GM18867 (cell line): ENCODE data around the gene HPCAL1.

ENCODE experiments used
- ATAC-seq: cut with Tn5 transposase; IDR thresholded peaks from one replicate; pipeline ENCODE4 v1.9.1; 2021; ENCODE audit warnings: mild to moderate bottlenecking, moderate library complexity; ENCODE audit not compliant: unreplicated experiment

The HPCAL1 gene

DNA sequence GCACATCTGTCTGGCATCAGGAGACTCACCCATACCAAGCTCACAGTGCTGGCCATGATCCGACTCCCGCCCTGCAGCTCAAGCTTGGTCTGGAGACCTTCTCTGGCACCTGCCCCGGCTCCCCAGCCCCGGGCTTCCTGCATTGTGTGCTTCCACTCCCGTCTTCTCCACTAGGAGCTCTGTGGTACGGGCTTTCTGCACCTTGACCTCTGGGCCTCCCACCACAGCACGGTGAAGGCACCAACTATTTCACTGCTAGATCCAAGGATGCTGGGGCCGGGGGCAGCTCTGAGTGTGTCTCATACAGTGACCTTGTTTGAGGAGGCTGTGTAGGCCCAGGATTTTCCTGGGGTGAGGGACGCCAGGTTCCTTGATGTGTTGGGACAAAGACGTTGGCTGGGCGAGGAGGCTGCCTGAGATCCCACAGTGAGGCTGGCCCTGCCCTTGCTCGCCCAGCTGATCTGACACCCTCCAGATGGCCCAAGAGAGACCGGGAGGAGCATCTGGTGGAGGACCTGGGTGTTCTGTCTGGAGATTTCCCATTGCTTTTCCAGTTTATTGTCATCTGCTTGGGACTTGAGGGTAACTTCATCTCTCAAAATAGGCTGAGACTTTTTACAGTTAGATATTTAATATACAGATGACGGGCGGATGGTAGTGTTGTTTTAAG lies 64.0 kb downstream of the HPCAL1 start:
- ATAC-seq = no peak

DNA sequence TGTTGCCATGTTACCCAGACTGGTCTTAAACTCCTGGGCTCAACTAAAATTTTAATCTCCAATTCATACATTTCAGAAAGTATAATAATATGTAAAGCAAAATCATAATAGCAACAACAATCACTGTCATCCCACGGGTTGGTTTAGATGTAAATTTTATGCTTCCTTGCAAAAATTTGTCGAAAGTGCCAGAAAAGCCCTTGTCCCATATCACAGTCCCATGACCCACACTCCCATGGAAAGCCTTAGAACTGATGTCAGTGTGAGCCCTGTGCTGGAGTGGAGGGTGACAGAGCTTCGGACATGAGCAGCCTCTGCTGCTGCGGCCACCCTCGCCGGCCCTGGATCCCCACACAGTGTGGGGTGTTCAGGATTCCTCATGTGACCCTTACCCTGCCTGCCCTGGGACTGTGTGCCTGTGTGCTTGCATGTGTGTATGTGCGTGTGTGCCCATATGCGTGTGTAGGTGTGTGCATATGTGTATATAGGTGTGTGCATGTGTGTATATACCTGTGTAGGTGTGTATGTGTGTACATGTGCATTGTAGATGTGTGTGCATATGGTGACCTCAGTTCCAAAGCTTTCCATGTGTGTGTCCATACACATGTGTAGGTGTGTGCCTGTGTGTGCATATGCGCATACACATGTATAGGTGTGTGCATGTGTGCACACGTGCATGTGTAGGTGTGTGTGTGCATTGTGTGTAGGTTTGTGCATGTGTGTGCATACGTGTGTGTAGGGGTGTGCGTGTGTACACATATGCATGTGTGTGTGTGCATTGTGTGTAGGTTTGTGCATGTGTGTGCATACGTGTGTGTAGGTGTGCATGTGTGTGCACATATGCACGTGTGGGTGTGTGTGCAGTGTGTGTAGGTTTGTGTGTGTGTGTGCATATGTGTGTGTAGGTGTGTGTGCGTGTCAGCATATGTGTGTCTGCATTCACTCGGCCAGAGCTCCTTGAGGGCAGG lies 65.1 kb downstream of the HPCAL1 start:
- no peak for ATAC-seq

DNA sequence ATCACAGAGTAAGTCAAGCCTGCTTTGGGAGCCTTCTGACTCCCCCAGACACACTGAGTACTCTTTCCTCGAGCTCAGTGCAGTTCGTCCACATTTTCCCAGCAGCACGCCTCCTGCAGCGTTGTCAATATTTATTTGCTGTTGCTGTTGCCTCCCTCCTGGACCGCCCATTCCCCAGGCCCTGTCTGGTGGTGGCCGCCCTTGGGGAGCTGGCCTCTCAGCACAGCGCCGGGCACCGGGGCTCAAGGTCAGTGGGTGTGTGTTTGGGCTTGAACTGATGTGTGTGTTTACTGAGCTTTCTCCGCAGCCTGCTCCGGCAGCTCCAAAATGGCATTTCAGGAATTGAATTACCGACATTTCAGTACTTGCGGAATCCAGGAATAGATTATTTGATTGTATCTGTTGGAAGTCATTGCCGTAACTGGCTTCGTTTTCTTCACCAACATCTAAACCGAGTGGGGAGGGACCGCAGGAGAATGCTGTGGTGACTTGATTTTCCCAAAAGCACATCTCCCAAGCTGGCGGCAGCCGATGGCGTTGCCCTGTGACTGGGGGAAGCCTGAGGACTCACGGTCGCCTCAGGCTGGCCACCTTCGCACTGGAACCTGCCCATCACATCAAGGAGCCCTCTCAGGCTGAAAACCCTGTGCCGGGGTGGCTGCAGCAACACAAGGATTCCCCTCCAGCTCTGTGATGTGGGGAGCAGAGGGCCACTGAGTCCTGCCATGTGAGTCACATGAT lies 66.0 kb downstream of the HPCAL1 start:
- no peak for ATAC-seq

DNA sequence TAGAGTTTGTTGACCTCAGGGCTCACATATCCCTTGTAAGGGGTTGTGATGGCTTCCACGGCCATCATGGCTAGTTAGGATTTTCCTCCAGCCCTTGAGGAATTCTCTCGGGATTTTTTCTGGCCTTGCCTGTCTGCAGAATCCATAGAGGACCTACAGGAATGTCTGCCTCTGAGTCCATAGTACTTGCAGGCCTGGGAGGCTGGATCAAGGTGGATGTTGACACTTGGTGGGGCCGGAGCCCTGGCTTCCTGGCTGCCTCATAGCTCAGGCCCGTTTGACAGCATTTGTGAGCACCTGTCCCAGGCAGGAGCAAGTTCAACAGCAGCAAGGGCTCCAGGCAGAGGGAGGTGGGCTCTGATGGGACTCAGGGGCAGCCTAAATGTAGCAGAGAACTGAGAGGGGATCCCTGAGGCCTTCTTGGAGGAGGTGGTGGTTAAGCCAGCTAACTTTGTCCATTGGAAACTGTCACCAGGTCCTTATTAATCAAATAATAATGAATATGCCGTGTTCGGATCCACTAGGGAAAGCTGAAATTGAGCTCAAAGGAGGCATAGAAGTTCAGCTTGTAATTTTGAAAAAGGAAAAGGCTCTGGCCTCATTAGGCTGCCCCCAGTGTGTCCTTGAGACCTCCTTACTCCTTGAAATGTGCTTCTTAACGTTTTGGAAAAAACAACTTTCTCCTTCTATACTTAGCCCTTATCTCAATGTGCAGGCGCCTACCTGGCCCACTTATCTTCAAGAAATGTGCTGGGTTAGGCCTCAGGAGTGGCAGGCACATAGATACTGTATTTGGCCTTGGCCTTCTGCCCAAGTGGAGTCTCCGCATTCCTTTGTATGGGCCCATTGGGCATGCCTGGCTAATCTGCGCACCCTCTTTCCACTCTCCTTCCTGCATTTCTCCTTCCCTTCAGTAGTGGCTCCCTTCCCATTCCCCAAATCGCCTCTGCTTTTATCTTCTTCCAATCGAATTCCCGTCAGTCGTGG lies 66.9 kb downstream of the HPCAL1 start:
- ATAC-seq = no peak

DNA sequence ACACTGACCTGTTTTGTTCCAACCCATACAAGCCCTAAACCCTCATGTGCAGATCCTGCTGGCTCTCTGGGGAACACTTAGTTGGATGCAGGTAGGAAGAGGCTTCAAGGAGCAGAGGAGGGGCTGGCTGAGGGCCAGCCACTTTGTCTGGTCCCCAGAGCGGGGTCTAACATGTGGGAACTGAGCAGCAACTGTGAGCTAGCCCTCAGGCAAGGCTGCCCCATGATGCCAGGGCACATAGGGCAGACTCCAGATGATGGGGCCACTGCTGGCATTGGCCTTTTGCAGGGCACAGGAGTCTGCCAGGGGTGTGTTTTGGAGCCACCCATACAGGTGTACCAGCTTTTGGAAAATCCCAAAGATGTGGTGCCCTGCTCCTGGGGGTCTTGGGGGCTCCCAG lies 67.7 kb downstream of the HPCAL1 start:
- ATAC-seq = no peak

DNA sequence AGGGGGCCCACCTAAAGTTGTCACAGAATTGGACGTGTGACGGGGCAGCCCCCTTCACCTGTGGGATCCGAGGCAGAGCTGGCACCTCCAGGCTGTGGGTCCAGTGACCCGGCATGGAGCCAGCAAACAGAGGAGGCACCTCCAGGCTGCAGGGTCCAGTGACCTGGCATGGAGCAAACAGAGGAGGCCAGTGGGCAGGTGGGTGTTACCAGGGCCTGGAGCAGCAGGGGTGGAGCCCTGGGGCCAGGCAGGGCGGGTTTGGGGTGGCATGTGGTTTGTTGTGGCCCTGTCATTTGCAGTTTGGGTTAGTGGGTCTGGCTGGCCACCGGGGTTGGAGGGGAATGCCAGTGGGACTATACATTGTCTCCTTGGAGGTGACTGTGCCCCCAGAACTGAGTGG lies 68.2 kb downstream of the HPCAL1 start:
- ATAC-seq = no peak

DNA sequence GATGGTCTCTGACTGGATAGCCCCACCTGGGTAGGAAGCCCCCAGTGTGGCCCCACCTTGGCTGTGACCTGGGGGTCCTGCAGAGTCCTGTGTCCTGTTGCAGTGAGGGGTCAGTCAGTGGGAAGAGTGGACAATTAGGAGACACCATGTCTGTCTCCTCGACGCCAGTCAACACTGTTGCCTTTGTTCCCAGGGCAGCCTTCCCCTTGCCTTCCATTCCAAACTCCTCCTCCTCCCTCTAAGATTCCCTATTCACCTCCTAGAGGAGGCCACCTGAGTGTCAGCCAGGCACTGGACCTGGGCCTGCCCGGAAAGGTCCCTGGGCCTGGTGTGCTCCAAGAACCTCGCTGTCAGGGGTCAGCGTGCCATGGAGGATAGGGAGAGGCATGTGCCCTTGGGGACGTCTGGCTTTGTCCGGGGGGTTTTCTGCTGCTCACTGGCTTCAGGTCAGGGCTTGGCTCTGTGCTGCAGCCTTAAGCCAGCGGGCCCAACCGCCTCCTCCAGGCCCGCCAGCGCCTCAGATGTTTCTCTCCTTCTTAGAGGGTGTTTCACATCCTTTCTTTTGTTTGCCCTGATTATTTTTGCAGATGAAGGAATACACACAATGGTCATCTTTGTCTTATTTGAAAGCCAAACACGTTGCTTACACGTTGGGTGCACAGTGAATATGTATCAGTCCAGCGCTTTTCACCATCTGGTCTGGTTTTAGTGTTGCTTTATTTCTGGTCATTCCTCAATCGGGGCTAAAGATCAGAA lies 68.9 kb downstream of the HPCAL1 start:
- ATAC-seq = no peak

DNA sequence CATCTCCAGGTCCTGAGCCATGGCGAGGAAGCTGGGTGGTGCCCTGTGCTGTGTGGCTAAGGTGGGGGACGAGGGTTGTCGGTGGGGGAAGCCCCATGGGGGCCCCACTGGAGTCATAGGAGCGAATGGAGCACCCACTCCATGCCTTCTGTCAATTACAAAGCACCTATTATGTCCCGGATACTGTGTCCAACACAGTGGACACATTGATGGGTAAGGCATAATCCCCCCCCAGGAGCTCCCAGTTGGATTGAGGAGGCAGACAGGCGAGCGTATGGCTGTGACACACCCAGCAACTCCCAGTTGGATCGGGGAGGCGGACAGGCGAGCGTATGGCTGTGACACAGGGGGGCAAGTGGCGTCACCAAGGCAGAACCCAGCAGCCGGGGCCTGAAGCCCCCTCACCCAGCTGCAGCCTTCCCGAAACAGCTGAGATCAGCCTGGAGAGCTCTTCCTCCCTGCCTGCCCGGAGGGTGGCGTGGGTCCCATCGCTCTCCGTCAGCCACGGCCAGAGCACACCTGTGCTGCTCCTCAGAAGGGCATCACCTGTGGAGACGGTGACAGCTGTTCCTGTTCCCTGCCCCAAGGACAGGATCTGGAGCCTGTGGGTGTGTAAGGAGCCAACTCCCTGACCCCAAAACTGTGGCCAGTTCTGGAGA lies 69.6 kb downstream of the HPCAL1 start:
- no peak for ATAC-seq

DNA sequence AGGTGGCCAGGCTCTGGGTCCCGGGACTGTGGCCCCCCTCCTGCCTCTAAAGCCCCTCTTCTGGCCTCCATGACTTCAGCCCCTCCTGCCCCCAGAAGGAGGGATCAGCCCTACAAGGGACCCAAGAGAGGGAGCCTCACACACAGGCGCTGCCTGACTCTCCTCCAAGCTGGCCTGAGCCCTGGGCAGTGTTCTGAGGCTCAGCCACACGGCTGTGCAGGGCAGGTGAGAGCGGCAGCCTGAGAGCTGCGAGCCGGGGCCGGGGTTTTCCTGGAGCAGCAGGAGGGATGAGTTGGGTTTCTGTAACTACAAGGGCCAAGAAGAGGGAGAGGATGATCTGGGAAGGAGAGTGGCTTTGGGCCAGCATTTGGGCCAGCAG lies 70.1 kb downstream of the HPCAL1 start:
- no peak for ATAC-seq

DNA sequence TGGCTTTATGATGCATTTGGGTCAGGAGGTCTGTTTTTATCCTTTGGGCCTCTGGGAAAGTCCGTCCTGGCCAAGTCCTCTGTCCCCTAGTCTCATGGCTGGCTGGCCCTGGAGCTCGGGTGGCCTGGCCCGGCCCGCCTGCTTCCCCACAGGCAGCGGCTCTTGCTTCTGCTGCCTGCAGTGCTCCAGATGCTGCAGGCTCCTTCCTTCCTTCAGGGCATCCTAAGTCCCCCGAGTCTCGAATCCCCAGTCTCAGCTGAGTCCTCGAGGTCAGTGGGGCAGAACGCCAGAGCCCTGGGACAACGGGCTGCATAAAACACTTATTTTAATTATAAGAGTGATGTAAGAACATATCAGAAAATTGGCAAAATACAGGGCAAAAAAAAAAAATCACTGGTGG lies 71.2 kb downstream of the HPCAL1 start:
- ATAC-seq = no peak

DNA sequence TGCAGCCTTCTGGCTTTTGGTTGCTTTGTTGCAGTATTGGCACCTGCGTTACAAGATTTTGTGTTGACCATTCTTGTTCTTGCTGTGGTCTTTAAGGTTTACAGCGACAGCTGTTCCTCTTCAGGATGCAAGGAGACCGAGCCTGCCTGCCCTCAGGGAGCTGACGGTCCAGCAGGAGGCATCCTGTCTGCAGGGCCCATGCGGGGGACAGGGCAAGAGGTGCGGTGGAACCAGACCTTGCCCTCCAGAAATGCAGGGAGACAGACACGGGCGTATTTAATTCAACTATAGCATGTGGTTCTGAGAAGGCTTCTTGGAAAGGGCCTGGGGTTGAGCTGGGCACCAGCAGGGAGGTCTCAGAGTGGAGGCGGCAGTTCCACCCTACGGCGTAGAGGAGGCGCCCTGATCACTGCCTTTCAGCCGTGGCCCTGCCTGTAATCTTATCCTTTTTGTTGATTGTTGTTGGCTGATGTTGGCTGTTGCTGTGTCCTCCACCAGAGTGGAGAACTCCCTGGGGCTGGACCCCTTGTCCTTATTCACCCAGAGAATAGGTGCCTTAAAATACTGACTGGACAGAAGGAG lies 71.7 kb downstream of the HPCAL1 start:
- ATAC-seq = no peak

DNA sequence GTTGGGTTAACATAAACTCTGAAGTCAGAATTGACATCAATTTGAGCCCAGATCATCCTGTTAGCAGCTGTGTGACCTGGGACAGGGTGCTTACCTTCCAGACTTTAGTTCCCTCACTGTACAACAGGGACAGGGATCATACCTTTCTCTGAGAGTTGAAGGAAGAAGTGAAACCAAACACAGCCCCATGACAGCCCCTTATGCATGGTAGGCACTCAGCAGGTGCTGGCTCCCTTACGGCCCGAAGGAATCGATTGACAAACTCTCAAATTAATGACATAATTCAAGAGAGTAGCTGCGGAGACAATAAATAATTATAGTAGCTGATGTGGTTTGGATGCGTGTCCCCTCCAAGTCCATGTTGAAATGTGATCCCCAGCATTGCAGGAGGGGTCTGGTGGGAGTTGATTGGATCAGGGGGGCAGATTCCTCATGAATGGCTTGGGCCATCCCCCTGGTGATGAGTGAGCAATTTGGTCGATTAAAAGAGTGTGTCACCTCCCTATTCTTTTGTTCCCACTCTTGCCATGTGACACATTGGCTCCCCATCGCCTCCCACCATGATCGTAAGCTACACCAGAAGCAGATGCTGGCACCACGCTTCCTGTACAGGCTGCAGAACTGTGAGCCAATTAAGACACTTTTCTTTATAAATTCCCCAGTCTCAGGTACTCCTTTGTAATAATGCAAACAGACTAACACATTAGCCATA lies 73.0 kb downstream of the HPCAL1 start:
- no peak for ATAC-seq

DNA sequence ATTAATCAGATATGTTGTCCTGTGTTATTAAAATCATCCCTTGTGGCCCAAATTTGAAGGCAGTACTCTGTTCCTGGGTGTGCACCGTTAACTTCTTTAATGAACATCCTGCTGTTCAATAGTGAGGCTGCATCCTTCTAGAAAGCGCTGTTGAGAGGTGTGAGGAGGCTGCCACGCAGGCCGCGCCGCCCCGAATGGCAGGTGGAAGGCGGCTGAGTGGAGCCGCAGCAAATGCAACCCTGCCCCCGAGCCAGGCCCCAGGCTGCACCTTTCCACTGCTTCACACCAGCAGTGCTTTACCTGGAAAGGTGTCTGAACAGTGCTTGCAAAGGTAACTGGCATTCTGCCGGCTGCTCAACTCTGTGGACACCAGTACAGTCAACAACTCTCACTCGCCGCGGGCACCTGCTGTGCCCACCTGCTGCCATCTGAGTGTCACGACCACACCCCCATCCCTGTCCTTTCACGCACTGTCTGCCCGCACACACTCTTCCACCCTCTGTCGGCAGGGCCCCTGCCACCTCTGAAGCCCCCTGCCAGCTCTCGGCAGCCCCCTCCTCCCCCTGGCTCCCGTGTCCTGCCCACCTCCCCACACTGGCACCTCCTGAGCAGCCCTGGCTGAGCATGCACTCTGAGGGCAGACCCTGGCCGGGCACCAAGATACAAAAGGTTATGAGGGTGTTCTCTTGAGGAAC lies 74.5 kb downstream of the HPCAL1 start:
- no peak for ATAC-seq

DNA sequence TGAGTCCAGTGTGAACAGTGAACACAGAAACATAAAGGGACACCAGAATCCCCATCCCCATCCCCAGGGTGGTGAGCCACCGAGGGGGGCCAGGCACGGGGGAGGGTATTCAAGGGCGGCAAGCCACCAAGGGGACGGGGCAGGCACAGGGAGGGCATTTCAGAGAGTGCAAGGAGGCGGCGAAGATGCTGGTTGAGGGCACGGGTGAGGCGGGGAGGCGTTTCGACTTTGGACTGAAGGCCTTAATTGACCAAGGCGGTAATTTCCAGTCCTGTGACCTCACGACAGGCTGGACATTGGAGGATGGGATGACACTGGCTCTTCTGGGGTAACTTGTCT lies 75.0 kb downstream of the HPCAL1 start:
- no peak for ATAC-seq

DNA sequence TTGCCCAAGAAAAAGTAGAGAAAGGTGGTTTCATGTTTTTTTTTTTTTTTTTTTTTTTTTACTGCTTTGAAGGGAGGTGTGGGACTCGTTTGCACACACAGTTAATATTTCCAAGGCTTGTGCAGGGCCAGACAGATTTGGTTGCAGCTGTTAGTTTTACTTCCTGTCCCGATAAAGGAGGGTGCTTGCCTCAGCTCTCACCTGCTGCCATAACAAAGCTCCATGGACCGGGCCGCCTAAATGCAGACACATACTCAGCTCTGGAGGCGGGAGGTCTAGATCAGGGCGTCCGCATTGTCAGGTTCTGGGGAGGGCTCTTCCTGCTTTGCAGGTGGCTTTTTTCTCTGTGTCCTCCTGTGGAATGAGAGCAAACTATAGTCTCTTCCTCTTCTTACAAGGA lies 75.5 kb downstream of the HPCAL1 start:
- ATAC-seq = peak; percentile 83

DNA sequence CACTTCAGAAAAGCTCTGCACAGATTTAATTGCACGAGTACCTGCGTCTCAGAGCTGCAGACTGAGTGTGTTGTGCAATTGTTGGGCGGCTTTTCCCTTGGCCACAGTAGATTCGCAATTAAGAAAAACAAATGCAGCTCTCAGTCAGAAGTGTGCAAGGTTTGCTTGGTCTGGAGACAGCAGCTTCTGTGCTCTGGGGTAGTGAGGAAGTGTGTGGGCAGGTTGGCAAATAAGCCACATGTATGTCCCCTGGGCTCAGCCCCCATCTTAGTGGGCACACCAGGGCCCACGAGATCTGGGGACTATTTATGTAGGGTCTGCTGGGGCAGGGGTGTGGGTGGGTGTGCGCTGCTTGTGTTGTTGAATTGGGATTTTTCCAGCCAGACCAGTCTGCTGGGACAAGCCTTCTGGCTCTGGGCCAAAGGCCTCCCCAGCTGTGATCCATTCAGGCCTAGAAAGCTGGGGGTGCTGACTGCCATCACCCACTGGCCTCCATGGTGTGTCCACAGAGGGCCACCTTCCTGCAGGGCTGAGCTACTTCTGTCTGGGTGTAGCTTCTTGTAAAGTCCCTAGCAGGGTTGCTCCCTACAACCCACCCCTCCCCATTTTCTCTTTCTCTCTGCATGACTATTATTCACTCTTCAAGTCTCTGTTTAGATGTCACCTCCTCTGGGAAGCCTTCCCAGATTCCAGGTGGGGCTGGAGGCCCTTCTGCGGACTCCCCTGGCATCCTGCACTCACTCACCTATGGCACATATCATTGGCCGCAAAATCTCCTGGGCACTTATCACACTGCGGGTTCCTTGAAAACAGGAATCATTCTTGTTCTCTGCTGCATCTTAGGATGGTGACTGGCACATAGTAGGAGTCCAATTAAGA lies 77.6 kb downstream of the HPCAL1 start:
- no peak for ATAC-seq

DNA sequence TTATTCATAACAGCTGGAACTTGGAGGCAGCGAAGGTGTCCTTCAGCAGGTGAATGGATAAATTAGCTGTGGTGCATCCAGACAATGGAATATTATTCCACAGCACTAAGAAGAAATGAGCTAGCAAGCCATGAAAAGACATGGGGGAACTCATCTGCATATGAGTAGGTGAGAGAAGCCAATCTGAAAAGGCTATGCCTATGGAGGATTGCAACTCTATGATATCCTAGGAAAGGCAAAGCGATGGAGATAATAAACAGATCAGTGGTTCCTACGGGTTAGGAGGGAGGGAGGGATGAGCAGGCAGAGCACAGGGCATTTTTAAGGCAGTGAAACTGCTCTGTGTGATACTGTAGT lies 79.3 kb downstream of the HPCAL1 start:
- ATAC-seq = no peak
